ENCODE data around the gene BGLAP.
"Not testable (repeated sequence)": the region's sequence is repeated elsewhere in the genome, so short reads cannot be mapped to it uniquely, and the experiment has no call there.

BGLAP gene

DNA sequence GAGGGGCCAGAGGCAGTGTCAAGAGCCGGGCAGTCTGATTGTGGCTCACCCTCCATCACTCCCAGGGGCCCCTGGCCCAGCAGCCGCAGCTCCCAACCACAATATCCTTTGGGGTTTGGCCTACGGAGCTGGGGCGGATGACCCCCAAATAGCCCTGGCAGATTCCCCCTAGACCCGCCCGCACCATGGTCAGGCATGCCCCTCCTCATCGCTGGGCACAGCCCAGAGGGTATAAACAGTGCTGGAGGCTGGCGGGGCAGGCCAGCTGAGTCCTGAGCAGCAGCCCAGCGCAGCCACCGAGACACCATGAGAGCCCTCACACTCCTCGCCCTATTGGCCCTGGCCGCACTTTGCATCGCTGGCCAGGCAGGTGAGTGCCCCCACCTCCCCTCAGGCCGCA lies at the start of gene BGLAP:
Gene BGLAP, plus strand, starts transcription at position 259 of the 400 bp plus-strand sequence. Its CDS starts 48 bp downstream, at position 307.
- no peak for DNase-seq

DNA sequence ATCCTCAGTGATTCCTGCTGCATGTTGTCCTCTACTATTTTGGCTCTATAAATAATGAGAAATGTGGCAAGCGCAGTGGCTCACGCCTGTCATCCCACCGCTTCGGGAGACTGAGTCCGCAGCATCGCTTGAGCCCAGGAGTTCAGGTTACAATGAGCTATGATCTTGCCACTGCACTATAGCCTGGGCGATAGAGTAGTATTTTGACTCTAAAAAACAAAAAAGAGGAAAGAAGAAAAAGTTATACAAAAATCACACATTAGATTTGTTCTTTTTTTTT lies 48.8 kb upstream of the BGLAP start:
- no peak for DNase-seq

DNA sequence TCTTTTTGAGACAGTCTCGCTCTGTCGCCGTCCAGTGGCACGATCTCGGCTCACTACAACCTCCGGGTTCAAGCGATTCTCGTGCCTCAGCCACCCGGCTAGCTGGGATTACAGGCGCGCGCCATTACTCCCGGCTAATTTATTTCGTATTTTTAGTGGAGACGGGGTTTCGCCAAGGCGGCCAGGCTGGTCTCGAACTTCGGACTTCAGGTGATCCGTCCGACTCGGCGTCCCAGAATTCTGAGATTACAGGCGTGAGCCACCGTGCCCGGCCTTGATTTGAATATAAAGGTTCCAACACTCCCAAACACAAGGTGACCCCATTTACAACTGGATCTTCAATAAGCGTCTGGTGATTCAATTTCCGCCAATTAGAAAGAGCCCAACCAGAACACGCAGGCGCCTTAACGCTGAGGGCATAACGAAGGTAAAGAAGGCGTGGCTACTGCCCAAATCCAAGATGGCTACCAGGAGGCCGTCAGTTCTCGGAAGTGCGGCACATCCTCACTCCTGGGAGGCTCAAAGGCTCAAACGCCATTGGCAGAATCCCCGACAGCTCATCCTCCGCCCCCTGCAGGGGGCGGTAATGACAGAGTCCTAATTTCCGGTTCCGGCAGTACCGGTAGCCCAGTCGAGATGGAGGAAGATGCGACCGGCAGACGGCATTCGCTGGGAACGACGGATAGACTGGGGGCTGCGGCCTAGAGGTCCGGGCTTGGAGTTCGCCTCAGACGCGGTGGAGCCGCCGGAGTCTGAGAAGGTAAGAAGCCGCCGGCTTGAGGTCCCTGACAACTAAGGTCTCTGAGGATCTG lies 48.3 kb upstream of the BGLAP start, which contains the start of gene SLC25A44:
Gene SLC25A44, plus strand, starts transcription at position 617 of the 812 bp plus-strand sequence. CDS start 5,744 bp downstream, outside the sequence.
- peak; percentile 96 for DNase-seq

DNA sequence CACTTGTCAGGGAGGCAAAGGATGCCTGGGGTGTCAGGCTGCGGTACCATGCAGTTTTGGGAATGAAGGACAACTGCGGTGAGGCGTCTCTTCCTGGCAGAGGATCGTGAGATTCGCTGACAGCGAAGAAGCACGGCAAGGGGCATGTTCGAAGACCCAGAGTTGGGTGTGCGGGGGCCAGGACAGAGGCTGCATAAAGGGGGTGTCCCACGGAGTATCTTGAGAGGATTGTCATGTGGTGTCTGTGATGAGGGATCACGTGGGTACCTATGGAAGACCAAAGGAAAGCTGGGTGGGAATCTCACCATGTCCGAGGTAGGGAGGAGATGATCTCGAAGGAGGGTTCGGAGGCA lies 47.7 kb upstream of the BGLAP start:
- DNase-seq: no peak

DNA sequence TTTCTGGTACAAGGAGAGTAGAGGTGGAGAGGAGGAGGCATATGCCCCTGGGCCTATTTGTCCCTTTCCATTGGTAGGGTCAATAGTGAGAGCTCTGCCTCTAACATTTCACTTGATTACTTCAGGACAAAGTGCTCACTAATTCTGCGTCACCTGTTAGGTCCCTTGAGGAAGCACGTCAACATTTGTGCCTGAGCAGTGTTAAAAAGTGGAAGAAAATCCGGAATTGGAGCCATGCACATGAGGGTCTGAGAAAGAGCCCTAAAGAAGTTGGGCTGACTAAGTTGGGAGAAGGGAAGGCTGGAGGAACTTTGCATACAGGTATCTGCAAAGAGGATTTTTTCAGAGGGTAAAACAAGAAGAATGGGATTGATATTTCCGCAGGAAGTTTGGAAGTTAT lies 46.1 kb upstream of the BGLAP start:
- DNase-seq: no peak

DNA sequence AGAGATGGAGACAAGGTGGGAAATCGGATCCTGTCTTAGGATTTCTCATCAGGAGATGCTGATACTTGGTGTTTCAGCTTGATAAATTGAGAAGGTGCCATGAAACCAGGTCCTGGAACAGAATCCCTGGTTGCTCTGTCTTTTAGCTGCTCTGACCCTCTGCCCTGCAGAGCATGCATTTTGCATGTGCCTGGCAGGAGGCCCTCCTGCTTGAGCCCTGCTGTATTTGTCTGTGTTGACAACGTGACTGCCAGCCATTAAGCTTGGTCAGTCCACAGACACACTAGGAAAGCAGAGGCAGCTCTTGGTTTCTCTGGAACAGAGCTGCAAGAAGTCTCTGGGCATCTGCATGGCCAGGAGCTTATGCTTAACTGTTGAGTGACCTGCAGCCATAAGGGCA lies 45.5 kb upstream of the BGLAP start:
- no peak for DNase-seq

DNA sequence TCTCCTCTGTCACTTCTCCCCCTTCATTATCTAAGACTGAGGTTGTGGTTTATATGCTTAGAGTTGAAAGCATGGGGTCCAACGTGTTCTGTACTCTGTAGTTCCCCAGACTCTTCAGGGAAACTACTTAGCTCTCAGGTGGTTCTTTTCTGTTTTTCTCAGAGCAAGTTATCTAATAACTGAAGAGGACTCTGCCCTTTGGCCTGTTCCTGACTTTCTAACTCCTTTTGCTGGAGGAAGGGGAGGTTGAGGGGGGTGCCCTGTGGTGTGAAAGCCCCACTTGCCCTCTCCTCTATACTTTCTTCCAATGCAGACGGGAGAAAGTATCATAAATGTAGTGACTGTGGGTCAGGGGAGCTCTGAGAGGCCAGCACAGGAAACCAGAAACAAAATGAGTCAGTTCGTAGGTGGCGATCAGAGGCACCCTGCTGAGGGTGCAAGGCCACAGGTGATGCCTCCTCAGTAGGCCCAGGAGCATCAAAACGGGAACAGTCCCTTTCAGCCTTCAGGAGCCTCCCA lies 43.1 kb upstream of the BGLAP start:
- DNase-seq: no peak

DNA sequence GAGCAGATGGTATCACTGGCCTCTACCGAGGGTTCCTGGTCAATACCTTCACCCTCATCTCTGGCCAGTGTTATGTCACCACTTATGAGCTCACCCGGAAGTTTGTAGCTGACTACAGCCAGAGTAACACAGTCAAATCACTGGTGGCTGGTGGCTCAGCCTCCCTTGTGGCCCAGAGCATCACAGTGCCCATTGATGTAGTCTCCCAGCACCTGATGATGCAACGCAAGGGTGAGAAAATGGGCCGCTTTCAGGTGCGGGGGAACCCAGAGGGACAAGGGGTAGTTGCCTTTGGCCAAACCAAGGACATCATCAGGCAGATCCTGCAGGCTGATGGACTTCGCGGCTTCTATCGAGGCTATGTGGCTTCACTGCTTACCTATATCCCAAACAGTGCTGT lies 41.9 kb upstream of the BGLAP start:
- DNase-seq: no peak

DNA sequence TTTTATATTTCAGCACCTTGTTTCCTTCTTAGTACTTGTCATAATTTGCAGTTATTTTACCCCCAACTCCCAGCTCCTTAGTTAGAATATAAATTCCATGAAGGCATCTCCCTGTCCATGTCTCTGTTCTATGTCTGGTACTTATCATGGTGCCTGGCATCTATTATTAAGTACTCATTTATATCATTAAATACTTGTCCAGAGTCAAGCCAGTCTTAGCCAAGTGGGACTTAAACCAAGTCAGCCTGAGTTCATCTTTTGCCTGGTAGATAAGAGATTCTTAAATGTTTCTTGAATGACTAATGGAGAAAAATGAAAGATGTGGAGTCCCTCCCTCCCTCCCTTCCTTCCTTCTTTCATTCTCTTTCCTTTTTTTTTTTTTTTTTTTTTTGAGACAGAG lies 38.7 kb upstream of the BGLAP start:
- DNase-seq: no peak

DNA sequence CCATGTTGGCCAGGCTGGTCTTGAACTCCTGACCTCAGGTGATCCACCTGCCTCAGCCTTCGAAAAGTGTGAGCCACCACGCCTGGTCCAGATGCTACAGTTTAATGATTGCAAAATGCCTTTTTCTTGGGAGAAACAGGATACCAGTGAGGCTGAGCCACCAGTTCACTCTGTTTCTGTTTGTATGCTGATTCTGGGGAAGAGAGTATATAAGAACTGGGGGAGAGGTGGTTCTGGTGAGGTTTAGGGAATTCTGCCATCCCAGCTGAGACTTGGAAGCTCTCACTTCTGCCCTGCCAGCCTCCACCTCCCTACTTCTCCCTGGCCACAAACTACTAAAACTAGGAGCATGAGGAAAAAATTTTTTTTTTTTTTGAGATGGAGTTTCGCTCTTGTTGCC lies 37.3 kb upstream of the BGLAP start:
- DNase-seq: no peak

DNA sequence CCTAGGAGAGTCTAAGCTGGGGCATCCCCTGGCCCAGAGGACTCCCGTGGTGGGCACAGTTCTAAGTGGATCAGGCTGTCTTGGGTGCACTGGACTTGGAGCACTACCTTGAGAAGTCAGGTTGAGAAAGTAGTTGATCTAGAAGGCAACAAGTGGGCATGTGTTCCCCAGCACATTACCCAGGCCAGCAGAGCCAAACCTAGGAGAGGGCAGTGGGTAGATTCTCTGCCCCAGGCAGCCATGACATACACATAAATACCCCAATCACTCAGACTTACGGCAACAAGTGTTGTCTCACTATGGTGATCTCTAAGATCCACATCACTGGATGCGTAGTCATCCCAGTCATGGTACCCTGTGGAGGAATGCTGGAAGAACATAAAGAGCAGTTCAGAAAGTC lies 30.7 kb upstream of the BGLAP start:
- no peak for DNase-seq

DNA sequence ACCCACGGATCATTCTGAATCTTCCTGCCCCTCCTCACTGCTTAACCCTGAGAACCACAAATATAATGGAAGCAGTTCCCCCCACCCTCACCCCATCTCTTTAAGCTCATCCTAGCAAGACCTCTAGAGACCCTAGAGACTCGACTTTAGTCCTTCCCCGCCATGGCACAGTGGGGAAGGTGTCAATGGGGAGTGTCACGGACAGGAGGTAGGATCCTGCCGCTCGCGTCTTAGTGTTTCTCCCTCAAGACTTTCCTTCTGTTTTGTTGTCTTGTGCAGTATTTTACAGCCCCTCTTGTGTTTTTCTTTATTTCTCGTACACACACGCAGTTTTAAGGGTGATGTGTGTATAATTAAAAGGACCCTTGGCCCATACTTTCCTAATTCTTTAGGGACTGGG lies 29.9 kb upstream of the BGLAP start:
- no peak for DNase-seq

DNA sequence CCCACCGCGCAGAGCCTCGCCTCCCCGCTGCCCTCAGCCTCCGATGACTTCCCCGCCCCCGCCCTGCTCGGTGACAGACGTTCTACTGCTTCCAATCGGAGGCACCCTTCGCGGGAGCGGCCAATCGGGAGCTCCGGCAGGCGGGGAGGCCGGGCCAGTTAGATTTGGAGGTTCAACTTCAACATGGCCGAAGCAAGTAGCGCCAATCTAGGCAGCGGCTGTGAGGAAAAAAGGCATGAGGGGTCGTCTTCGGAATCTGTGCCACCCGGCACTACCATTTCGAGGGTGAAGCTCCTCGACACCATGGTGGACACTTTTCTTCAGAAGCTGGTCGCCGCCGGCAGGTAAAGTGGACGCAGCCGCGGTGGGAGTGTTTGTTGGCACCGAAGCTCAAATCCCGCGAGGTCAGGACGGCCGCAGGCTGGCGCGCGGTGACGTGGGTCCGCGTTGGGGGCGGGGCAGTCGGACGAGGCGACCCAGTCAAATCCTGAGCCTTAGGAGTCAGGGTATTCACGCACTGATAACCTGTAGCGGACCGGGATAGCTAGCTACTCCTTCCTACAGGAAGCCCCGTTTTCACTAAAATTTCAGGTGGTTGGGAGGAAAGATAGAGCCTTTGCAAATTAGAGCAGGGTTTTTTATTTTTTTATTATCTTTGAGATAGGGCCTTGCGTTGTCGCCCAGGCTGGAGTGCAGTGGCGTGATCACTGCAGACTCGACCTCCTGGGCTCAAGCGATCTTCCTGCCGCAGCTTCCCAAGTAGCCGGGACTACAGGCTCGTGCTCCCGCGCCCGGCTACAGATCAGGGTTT lies 28.9 kb upstream of the BGLAP start, which contains the start of gene PMF1:
Gene PMF1, plus strand, starts transcription at position 175 of the 811 bp plus-strand sequence. Its CDS starts 9 bp downstream, at position 184.
- DNase-seq: peak; percentile 94

DNA sequence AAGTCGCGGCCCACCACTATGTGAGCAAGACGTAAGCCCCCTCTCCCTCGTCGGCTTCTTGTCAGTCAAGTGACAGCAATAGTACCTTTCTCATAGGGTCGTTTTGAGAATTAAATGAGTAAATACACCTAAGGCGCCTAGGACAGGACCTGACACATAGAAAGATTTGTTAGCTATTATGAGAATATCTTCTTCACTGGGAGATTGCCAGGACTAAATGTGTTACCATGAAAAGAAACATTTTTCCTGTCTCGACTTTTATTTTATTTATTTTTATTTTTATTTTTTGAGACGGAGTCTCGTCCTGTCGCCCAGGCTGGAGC lies 28.4 kb upstream of the BGLAP start:
- no peak for DNase-seq

DNA sequence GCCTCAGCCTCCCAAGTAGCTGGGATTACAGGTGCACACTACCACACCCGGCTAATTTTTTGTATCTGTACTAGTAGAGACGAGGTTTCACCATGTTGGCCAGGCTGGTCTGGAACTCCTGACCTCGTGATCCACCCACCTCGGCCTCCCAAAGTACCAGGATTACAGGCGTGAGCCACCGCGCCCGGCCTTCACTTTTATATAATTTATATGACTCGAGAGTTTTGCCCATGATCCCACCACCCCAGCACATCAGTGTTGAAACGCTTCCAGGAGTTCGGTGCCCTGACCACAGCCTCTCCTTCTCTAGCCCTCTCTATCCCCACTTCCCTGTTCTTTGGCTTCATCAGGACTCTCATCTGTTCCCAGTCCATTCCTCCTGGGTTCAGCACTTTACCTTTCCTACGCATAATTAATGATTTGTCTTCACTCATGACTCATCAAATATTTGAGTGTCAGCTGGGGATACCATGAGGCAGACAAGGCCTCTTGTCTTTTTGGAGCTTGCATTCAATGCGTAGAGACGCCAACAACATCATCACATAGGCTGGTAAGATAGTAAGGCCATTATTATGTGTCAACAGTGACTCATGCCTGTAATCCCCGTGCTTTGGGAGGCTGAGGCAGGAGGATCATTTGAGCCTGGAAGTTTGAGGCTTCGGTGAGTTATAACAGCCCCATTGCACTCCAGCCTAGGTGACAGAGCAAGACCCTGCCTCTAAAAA lies 27.8 kb upstream of the BGLAP start:
- DNase-seq: no peak

DNA sequence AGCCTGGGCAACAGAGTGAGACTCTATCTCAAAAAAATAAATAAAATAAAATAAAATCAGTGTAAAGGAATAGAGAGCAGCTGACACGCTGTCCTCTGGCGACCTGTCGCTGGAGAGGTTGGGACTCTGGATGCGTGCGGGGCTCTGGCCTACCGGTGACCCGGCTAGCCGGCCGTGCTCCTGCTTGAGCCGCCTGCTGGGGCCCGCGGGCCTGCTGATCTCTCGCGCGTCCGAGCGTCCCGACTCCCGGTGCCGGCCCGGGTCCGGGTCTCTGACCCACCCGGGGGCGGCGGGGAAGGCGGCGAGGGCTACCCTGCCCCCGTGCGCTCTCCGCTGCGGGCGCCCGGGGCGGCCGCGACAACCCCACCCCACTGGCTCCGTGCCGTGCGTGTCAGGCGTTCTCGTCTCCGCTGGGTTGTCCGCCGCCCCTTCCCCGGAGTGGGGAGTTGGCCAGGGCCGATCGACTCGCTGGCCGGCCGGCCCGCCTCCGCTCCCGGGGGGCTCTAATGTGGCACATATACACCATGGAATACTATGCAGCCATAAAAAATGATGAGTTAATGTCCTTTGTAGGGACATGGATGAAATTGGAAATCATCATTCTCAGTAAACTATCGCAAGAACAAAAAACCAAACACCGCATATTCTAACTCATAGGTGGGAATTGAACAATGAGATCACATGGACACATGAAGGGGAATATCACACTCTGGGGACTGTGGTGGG lies 25.5 kb upstream of the BGLAP start:
- DNase-seq: not testable (repeated sequence)

DNA sequence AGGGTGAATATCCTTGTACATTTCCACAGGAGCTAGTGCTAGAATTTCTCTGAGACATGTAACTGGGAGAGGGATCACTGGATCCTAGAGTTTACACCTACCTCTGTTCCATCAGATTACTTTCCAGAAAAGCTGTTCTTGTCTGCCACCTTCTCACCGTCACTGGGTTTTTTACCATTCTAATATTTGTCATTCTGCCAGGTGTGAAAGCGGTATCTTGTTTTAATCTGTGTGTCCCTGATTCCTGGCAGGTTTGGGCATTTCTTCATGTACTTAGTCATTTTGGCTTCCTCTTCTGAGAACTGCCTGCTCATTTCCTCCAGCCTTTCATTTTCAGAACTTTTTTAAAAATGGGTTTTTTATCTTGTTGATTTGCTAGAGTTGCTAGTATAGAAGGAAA lies 24.1 kb upstream of the BGLAP start:
- DNase-seq: no peak

DNA sequence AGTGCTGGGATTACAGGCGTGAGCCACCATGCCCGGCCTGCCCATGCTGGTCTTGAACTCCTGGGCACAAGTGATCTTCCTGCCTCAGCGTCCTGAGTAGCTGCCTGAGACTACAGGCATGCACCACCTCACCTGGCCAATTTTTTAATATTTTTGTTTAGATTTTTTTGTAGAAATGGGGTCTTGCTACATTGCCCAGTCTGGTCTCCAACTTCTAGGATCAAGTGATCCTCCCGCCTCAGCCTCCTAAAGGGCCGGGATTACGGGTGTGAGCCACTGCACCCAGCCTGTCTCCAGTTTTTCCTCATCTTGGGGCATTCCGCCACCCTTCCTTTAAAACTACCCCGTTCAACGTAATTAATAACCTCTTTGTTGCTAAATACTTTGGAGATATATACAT lies 21.8 kb upstream of the BGLAP start:
- DNase-seq: no peak

DNA sequence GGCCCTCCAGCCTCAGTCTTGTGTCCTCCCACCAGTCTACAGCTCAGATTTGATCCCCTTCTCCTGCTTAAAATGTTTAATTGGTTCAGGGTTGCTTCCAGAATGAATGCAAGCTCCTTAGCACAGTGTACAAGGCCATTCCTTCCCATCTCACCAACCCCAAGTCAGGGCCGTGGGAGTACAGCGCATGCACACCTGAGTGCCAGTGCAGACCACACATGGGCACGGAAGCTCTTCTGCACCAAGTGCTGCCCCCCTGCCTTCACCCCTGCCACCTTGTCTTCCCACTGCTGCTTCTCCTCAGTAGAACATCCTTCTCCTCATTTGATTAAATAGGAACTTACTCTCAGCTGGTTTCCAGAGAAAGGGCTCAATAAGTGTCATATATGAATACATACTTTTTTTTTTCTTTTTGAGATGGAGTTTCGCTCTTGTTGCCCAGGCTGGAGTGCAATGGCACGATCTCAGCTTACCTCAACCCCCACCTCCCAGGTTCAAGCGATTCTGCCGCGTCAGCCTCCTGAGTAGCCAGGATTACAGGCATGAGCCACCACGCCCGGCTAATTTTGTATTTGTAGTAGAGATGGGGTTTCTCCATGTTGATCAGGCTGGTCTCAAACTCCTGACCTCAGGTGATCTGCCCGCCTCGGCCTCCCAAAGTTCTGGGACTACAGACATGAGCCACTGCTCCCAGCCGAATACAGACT lies 19.8 kb upstream of the BGLAP start:
- no peak for DNase-seq

DNA sequence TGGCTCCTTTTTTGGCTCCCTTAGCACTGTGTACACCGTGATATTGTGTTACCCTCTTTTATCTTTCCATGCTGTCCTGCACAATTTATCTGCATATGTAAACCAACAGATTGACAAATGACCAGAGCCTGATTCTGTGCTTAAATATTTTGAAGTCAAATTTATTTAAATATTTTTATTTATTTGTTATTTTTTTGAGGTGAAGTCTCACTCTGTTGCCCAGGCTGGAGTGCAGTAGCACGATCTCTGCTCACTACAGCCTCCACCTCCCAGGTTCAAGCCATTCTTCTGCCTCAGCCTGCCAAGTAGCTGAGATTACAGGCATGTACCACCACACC lies 16.3 kb upstream of the BGLAP start:
- no peak for DNase-seq

DNA sequence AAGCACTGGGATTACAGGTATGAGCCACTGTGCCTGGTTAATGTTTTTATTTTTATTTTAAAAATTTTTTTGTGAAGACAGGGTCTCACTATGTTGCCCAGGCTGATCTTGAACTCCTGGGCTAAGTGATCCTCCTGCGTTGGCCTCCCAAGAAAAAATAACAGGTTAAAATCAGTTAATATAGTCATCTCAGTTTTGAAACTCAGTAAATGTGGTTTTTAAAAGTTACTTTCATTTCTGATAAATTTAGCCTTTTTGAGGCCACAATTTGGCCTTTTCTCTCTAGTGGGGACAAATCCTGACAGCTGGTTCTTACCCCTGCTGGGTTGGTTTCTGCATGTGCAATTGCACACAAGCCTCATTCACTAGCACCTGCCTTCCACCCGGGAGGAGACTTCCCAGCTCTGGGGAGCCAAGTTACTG lies 15.9 kb upstream of the BGLAP start:
- no peak for DNase-seq

DNA sequence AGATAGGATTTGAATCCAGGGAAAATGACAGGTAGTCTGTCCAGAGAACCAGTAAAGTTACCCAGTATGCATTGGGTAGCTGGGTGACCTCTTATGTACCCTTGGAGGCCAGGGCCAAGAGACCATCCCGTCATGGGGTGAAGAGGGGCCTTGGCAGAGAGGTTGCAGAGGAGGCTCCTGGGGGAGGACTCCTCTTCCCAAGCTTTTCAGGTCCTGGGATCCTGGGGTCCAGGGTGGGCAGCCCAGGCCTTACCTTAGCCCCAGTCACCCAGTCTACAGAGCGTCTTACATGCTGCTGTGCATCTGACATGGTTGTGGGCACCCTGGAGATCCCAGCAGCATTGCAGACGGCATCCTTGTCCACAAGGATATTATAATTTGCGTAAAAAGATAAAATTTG lies 15.2 kb upstream of the BGLAP start:
- DNase-seq: no peak

Measured in NCI-H748 treated with DMSO at 0.1 percent for 48 hours (cell line).